ENCODE data around the gene SMLR1. TPM values are rescaled to one million over a fixed set of nuclear protein-coding genes. Genes with fewer than 3 reads are reported as not detected.

Gene SMLR1
- total and polyA plus RNA-seq, 2 experiments from 2014 or later = not detected

- no peak for ATAC-seq
- peaks cover 20% of the 10 kb centered on the region for H3K4me1 Mint-ChIP-seq
Measured at GRCh38 chr6:130829333-130829910, 2.2 kb downstream of the SMLR1 start.

More at GRCh38 chr6:130829333-130829910, 2.2 kb downstream of the SMLR1 start:
- Histone ChIP-seq H3K79me2 (replicated peaks; ENCODE audit: insufficient read depth) (no peaks in the 10 kb centered on the region), H3F3A (replicated peaks; ENCODE audit: low read depth) (0 out of 2 replicates have a peak, but pooled peaks cover 3% of the 10 kb centered on the region), H4K20me1 (replicated peaks; ENCODE audit: insufficient read depth) (no peaks in the 10 kb centered on the region), H3K36me3 (ENCODE audit: insufficient read depth) (no peaks in the 10 kb centered on the region; the same call in 1 of the 2 replicates), H2AFZ (no peak overlapping the region), H3K4me3 (no peak overlapping the region), H3K4me1 (ENCODE audit: insufficient read depth) (peaks cover 12% of the 10 kb centered on the region), H3K9me2 (ENCODE audit: insufficient read depth) (peaks cover 37% of the 10 kb centered on the region), H3K27ac (ENCODE audit: low read depth) (no peak overlapping the region), H3K4me2 (no peak overlapping the region), H3K27me3 (ENCODE audit: insufficient read depth) (no peaks in the 10 kb centered on the region)
- DNase-seq (ENCODE audit: low spot score) = no peak
- no peak for TF ChIP-seq ZNF114 (CRISPR knock-in tag; IDR thresholded peaks at IDR 0.05)
- no peak for TF ChIP-seq CREB1 (CRISPR knock-in tag; IDR thresholded peaks at IDR 0.05; ENCODE audit: low read depth)
- no peak for TF ChIP-seq NANOG (IDR thresholded peaks at IDR 0.05; ENCODE audit: borderline replicate concordance)
- no peak for TF ChIP-seq POLR2AphosphoS5 (IDR thresholded peaks at IDR 0.05; ENCODE audit: low read depth)
- TF ChIP-seq ZNF331 (CRISPR knock-in tag; IDR thresholded peaks at IDR 0.05; ENCODE audit: low read depth) = no peak
- no peak for TF ChIP-seq JUNB (IDR thresholded peaks at IDR 0.05; ENCODE audit: unreplicated experiment)
- no peak for TF ChIP-seq STAT1 (IDR thresholded peaks at IDR 0.05; ENCODE audit: unreplicated experiment)
- TF ChIP-seq CTCF (conservative IDR thresholded peaks at IDR 0.05; ENCODE audit: low read depth in 2 of 2) = no peak
- TF ChIP-seq, protein P1, sequence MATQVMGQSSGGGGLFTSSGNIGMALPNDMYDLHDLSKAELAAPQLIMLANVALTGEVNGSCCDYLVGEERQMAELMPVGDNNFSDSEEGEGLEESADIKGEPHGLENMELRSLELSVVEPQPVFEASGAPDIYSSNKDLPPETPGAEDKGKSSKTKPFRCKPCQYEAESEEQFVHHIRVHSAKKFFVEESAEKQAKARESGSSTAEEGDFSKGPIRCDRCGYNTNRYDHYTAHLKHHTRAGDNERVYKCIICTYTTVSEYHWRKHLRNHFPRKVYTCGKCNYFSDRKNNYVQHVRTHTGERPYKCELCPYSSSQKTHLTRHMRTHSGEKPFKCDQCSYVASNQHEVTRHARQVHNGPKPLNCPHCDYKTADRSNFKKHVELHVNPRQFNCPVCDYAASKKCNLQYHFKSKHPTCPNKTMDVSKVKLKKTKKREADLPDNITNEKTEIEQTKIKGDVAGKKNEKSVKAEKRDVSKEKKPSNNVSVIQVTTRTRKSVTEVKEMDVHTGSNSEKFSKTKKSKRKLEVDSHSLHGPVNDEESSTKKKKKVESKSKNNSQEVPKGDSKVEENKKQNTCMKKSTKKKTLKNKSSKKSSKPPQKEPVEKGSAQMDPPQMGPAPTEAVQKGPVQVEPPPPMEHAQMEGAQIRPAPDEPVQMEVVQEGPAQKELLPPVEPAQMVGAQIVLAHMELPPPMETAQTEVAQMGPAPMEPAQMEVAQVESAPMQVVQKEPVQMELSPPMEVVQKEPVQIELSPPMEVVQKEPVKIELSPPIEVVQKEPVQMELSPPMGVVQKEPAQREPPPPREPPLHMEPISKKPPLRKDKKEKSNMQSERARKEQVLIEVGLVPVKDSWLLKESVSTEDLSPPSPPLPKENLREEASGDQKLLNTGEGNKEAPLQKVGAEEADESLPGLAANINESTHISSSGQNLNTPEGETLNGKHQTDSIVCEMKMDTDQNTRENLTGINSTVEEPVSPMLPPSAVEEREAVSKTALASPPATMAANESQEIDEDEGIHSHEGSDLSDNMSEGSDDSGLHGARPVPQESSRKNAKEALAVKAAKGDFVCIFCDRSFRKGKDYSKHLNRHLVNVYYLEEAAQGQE (IDR thresholded peaks at IDR 0.05; ENCODE audit: unreplicated experiment) = no peak
- TF ChIP-seq ETS1 (IDR thresholded peaks at IDR 0.05) = no peak
- TF ChIP-seq EZH2phosphoT487 (IDR thresholded peaks at IDR 0.05; ENCODE audit: unreplicated experiment) = no peak
- H3K27ac Mint-ChIP-seq = no peak overlapping the region
- H3K27me3 Mint-ChIP-seq (ENCODE audit: insufficient read depth, low read depth, poor library complexity) = peaks cover 2% of the 10 kb centered on the region
- H3K4me3 Mint-ChIP-seq = no peak overlapping the region
- no peaks in the 10 kb centered on the region for H3K36me3 Mint-ChIP-seq (ENCODE audit: low read depth)
- no peaks in the 10 kb centered on the region for H3K9me3 Mint-ChIP-seq
